HepG2 (cell line): ENCODE measurements around the gene PDCD2L. TPM values are rescaled to one million over a fixed set of nuclear protein-coding genes. Genes with fewer than 3 reads are reported as not detected.

Experiments
- ATAC-seq: fragments of 200-7000 bp; cut with Tn5 transposase; 3 replicates; pipeline ENCODE4 v1.9.1; 2020; ENCODE audit warnings: mild to moderate bottlenecking, moderate library complexity
- BruUV-seq: library from RNA; stranded (reverse); fragments of 400-500 nt; replicated peaks from 2 replicates; lab custom pipeline; 2021; lab: Mats Ljungman, UMichigan
- CTCF ChIA-PET: fragments of 300-600 bp; formaldehyde crosslinking; extraction: SDS; loops from one replicate; lab custom pipeline; 2021; ENCODE audit warnings: low total read pairs, inconsistent platforms, low intra/inter-chr PET ratio; lab: Yijun Ruan, JAX
- POLR2A ChIA-PET: fragments of 350-600 bp; sonication (Branson Sonifier 250); formaldehyde crosslinking; loops from one replicate; lab custom pipeline; 2020; ENCODE audit warnings: antibody characterized with exemption, inconsistent platforms; lab: Yijun Ruan, JAX
- DNase-seq: peaks from one replicate; pipeline ENCODE4 v3.0.0-alpha.2; 2015; ENCODE audit warnings: low spot score
- FAIRE-seq: peaks from 3 replicates; lab custom pipeline; 2011; peaks lifted over from hg19 to GRCh38; lab: Jason Lieb, UNC
- H2AFZ ChIP-seq: one replicate; pipeline ENCODE4 v1.6.1; 2011; ENCODE audit warnings: low read length, inconsistent platforms
- H3K27ac ChIP-seq: fragments of 300-600 bp; 3 replicates; pipeline ENCODE4 v1.8.0; 2011; ENCODE audit warnings: mixed run types, mild to moderate bottlenecking, mixed read lengths, low read length, inconsistent platforms; ENCODE audit not compliant: insufficient read depth; ENCODE audit errors: extremely low read length
- H3K27me3 ChIP-seq, 2 experiments: fragments of 200-600 bp in 1 of 2; 2 replicates in 1 of 2; 3 replicates in 1 of 2; pipeline versions ENCODE4 v1.6.0 to v1.8.0; 2011; ENCODE audit warnings: low read length in 2 of 2, mild to moderate bottlenecking in 2 of 2, moderate library complexity in 2 of 2, inconsistent platforms in 1 of 2; ENCODE audit not compliant: insufficient read depth in 2 of 2, control insufficient read depth in 1 of 2
- H3K36me3 ChIP-seq, 2 experiments: fragments of 200-600 bp in 1 of 2; replicated peaks in 1 of 2; 2 replicates in 1 of 2; 3 replicates in 1 of 2; pipeline versions ENCODE4 v1.5.1 to v1.8.0; 2011; ENCODE audit warnings: low read length in 2 of 2, inconsistent platforms in 1 of 2; ENCODE audit not compliant: insufficient read depth in 2 of 2, control insufficient read depth in 1 of 2
- H3K4me1 ChIP-seq: 2 replicates; pipeline ENCODE4 v1.5.1; 2012; ENCODE audit warnings: low read length, inconsistent platforms; ENCODE audit not compliant: insufficient read depth
- H3K4me2 ChIP-seq: 2 replicates; pipeline ENCODE4 v1.6.0; 2011; ENCODE audit warnings: low read depth, low read length, inconsistent platforms
- H3K4me3 ChIP-seq, 3 experiments: fragments of 200-600 bp in 1 of 3; sonication (generic), shearing (Covaris generic) in 1 of 3; replicated peaks in 1 of 3; 2 replicates each; pipeline ENCODE4 v1.5.1; 2011 to 2016; ENCODE audit warnings: low read length in 3 of 3, inconsistent platforms in 2 of 3, low read depth in 2 of 3, mild to moderate bottlenecking in 2 of 3, control low read depth in 1 of 3, mixed read lengths in 1 of 3; ENCODE audit not compliant: insufficient read depth in 1 of 3
- H3K79me2 ChIP-seq: one replicate; pipeline ENCODE4 v1.6.1; 2011; ENCODE audit warnings: low read length, inconsistent platforms; ENCODE audit not compliant: insufficient read depth
- H3K9ac ChIP-seq: 2 replicates; pipeline ENCODE4 v1.6.0; 2011; ENCODE audit warnings: mild to moderate bottlenecking, low read depth, low read length, inconsistent platforms; ENCODE audit not compliant: insufficient read depth
- H3K9me3 ChIP-seq: 2 replicates; pipeline ENCODE4 v1.5.1; 2012; ENCODE audit warnings: mild to moderate bottlenecking, low read length
- H4K20me1 ChIP-seq: 2 replicates; pipeline ENCODE4 v1.6.0; 2011; ENCODE audit warnings: inconsistent platforms, mild to moderate bottlenecking, low read length, moderate library complexity; ENCODE audit not compliant: insufficient read depth
- NFATC3 ChIP-seq: sonication (generic); formaldehyde crosslinking; IDR thresholded peaks from 2 replicates; pipeline ENCODE4 v1.5.1; 2020; ENCODE audit warnings: mild to moderate bottlenecking, missing genetic modification reagents
- RBFOX2 ChIP-seq: fragments of 200-400 bp; formaldehyde crosslinking; IDR thresholded peaks from 2 replicates; pipeline ENCODE4 v1.6.1; 2017; ENCODE audit warnings: low read depth, mild to moderate bottlenecking, low read length
- SIN3B ChIP-seq: fragments of 150-350 bp; IDR thresholded peaks from 2 replicates; pipeline ENCODE4 v1.6.1; 2014; ENCODE audit warnings: low read length
- ZNF326 ChIP-seq: sonication (generic); formaldehyde crosslinking; IDR thresholded peaks from 2 replicates; pipeline ENCODE4 v1.4.0; 2020; ENCODE audit warnings: missing genetic modification reagents, borderline replicate concordance
- ZSCAN22 ChIP-seq: sonication (generic); formaldehyde crosslinking; IDR thresholded peaks from 2 replicates; pipeline ENCODE4 v1.4.0; 2020; ENCODE audit warnings: mild to moderate bottlenecking, missing genetic modification reagents
- WGBS: methylation state at CpG from one replicate; pipeline ENCODE4 v1.1.6; 2017; ENCODE audit warnings: low lambda C conversion rate; 5-methylcytosine and 5-hydroxymethylcytosine counted together
- in situ Hi-C: cut with HindIII; loops from 2 replicates; pipeline ENCODE4 v1.10.0; 2017; ENCODE audit warnings: low pct_unique_long_range_greater_than_20kb; ENCODE audit not compliant: extremely low pct_ligation_motif_present
- intact Hi-C: fragments of 100-400 bp; cut with micrococcal nuclease; formaldehyde crosslinking; loops from one replicate; pipeline ENCODE4 v1.10.0; 2022; ENCODE audit not compliant: unreplicated experiment
- polyA plus RNA-seq, 8 experiments: library from polyadenylated mRNA; depleted of rRNA in 3 of 8; stranded (reverse) in 7 of 8; unstranded in 1 of 8; fragments of >200 nt; fragmentation: Illumina TruSeq in 4 of 8; extraction: Trizol in 4 of 8; gene quantifications; 2 replicates each; pipeline versions ENCODE4 v1.2.1 to v1.2.3, GENCODE V29; 2011 to 2016; ENCODE audit warnings: low read depth in 4 of 8, missing spikeins in 1 of 8, mixed read lengths in 1 of 8; ENCODE audit not compliant: insufficient read depth in 1 of 8
- total RNA-seq, 5 experiments: library from RNA; depleted of rRNA; stranded (reverse); fragments of >200 nt; fragmentation: Illumina TruSeq; extraction: Trizol; gene quantifications; 2 replicates each; pipeline ENCODE4 v1.2.3, GENCODE V29; 2016; ENCODE audit warnings: low read depth in 1 of 5
- TF ChIP-seq, protein P1 (sequence below): sonication (generic); formaldehyde crosslinking; IDR thresholded peaks from 2 replicates; pipeline ENCODE4 v1.5.0; 2020; ENCODE audit warnings: missing genetic modification reagents
- TF ChIP-seq, protein P2 (sequence below): sonication (generic); formaldehyde crosslinking; IDR thresholded peaks from 2 replicates; pipeline ENCODE4 v1.4.0; 2020; ENCODE audit warnings: mild to moderate bottlenecking, missing genetic modification reagents

The PDCD2L gene
- total and polyA plus RNA-seq, 2 of the 13 experiments (the other 11 are each of a cell fraction or from before 2014, with no cell fraction given), result 29.3 to 35.2 TPM

DNA sequence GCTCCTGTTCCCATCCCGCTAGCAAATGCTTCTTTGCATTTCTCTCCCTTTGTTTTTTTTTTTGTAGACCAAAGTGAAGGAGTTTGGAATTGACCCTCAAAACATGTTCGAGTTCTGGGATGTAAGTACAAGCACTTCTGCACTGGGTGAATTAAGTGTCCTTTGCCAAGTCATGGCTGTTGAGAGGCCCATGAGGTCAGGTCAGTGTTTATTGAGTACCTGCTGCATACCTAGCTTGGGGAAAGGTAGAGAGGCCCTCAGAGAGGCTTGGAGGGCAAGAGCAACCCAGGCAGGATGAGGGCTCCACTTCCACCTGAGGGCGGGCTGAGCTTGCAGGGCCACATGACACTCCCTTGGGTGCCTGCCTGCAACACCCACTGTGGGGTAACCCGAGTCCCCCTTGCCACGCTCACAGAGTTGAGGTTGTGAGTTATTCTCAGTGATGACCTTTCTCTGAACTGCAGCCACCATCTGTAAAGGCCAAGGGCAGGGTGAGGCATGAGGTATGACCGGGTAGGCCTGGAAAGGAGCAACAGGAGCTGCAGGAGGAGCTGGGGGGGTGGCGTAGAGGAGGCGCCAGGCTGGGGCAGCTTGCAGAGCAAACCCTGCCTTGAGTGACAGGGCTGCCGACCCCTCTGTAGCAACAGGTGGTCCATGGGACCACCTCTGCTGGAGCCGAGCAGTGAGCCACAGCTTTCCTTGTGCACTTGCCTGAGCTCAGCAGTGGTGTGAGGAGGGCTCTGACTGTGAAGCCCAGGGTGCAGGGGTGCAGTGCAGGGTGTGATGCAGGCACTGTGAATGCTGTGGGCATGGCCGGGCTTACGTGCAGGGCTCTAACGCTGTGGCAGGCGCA, 22.6 kb upstream of the PDCD2L start:
- no TSS peak for BruUV-seq
- no peak overlapping the region for H2AFZ ChIP-seq
- no peak overlapping the region for H3K4me3 ChIP-seq
- no peak overlapping the region for H3K9ac ChIP-seq
- no peak overlapping the region for H3K27ac ChIP-seq
- H3K36me3 ChIP-seq, result peaks cover 66 to 89% of the 10 kb centered on the region in 2 experiments
- DNase-seq (no peak), FAIRE-seq (no peak), ATAC-seq (no peak)
- WGBS, result 98% methylated on average over 4 of the region's 14 CpGs
- TF ChIP-seq NFATC3 (no peak), RBFOX2 (peak; percentile 8; the same call in 1 of the 2 replicates), ZNF326 (CRISPR knock-in tag) (no peak), SIN3B (no peak), ZSCAN22 (CRISPR knock-in tag) (no peak)
- TF ChIP-seq, protein P1, sequence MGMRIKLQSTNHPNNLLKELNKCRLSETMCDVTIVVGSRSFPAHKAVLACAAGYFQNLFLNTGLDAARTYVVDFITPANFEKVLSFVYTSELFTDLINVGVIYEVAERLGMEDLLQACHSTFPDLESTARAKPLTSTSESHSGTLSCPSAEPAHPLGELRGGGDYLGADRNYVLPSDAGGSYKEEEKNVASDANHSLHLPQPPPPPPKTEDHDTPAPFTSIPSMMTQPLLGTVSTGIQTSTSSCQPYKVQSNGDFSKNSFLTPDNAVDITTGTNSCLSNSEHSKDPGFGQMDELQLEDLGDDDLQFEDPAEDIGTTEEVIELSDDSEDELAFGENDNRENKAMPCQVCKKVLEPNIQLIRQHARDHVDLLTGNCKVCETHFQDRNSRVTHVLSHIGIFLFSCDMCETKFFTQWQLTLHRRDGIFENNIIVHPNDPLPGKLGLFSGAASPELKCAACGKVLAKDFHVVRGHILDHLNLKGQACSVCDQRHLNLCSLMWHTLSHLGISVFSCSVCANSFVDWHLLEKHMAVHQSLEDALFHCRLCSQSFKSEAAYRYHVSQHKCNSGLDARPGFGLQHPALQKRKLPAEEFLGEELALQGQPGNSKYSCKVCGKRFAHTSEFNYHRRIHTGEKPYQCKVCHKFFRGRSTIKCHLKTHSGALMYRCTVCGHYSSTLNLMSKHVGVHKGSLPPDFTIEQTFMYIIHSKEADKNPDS (CRISPR knock-in tag), result no peak
- TF ChIP-seq, protein P2, sequence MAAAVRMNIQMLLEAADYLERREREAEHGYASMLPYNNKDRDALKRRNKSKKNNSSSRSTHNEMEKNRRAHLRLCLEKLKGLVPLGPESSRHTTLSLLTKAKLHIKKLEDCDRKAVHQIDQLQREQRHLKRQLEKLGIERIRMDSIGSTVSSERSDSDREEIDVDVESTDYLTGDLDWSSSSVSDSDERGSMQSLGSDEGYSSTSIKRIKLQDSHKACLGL, result 0 out of 2 replicates have a peak, but pooled peaks have one; percentile 14
- H3K79me2 ChIP-seq, result peaks cover 4% of the 10 kb centered on the region
- POLR2A ChIA-PET, result interaction anchor here (1.2 kb wide), 1 partner anchor 16 kb away, joined by 4 read pairs; the partner anchor contains the start of gene GPI
- in situ Hi-C loops, result no loop called here
- intact Hi-C loops, result no loop called here
- CTCF ChIA-PET, result no interaction called here
- no peak overlapping the region for H3K4me2 ChIP-seq
- no peaks in the 10 kb centered on the region for H3K9me3 ChIP-seq
- 0 out of 2 replicates have a peak, but pooled peaks cover 5% of the 10 kb centered on the region for H4K20me1 ChIP-seq
- no peaks in the 10 kb centered on the region for H3K4me1 ChIP-seq
- H3K27me3 ChIP-seq, result no peaks in the 10 kb centered on the region
